ENCODE results near the gene TBX1. TPM values are rescaled to one million over a fixed set of nuclear protein-coding genes. Genes with fewer than 3 reads are reported as not detected.

The TBX1 gene
- total RNA-seq, 1 experiment from 2014 or later: 5.3 TPM

DNA sequence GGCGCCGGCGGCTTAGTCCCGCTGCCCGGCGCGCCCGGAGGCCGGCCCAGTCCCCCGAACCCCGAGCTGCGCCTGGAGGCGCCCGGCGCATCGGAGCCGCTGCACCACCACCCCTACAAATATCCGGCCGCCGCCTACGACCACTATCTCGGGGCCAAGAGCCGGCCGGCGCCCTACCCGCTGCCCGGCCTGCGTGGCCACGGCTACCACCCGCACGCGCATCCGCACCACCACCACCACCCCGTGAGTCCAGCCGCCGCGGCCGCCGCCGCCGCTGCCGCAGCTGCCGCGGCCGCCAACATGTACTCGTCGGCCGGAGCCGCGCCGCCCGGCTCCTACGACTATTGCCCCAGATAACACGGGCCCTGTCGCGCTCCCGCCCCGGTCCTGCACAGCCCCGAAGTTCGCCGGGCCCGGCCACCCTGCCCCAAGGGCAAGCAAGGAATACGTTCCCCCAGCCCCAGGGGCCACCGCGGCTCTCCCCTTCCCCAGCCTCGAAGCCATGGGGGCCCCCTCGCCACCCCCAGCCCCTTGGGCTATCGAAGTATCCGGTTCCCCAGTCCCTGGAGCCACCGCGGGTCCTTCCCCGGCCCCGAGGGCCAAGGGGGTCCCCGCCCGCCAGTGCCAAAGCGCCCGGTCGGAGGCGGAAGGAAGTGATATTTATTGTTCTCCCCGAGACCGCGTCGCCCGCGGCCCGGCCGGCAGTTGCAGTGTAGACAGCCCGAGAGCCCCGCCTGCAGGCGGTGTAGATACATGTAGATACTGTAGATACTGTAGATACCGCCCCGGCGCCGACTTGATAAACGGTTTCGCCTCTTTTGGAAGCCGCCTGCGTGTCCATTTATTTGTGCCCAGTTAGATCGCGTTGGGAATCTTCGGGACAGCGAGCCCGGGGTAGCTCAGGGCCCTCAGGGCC, 6.2 kb downstream of the TBX1 start:
- Histone ChIP-seq H3K4me3 (ENCODE audit: low read depth, low read length) (peak overlapping the region; percentile 36), H3K36me3 (ENCODE audit: control insufficient read depth, insufficient read depth, low read length) (no peaks in the 10 kb centered on the region), H3K27me3 (replicated peaks; ENCODE audit: control insufficient read depth, insufficient read depth, low read length) (no peaks in the 10 kb centered on the region), H3K9me3 (no peaks in the 10 kb centered on the region), H3K4me1 (peaks cover 12% of the 10 kb centered on the region)
- peak; percentile 60 to 73 for DNase-seq
- Mint-ChIP-seq H3K4me3 (ENCODE audit: unreplicated experiment) (peak overlapping the region; percentile 61), H3K27ac (ENCODE audit: unreplicated experiment) (no peak overlapping the region), H3K27me3 (ENCODE audit: insufficient read depth, unreplicated experiment) (peaks cover under 1% of the 10 kb centered on the region), H3K36me3 (ENCODE audit: insufficient read depth, unreplicated experiment) (no peaks in the 10 kb centered on the region), H3K9me3 (ENCODE audit: unreplicated experiment) (no peaks in the 10 kb centered on the region), H3K4me1 (ENCODE audit: low read depth, unreplicated experiment) (no peaks in the 10 kb centered on the region)
- ChIA-PET POLR2A (no interaction called here), CTCF (interaction anchor here (0.9 to 1.8 kb wide), 3 partner anchors 25 to 81 kb away, joined by 3 to 5 read pairs (median 3); no protein-coding TSS in a partner anchor)
- intact Hi-C loops (cut with micrococcal nuclease; ENCODE audit: unreplicated experiment): loop anchor here (1.0 kb wide), 1 partner anchor 35 kb away; no protein-coding TSS in a partner anchor
- TF ChIP-seq, protein P1, sequence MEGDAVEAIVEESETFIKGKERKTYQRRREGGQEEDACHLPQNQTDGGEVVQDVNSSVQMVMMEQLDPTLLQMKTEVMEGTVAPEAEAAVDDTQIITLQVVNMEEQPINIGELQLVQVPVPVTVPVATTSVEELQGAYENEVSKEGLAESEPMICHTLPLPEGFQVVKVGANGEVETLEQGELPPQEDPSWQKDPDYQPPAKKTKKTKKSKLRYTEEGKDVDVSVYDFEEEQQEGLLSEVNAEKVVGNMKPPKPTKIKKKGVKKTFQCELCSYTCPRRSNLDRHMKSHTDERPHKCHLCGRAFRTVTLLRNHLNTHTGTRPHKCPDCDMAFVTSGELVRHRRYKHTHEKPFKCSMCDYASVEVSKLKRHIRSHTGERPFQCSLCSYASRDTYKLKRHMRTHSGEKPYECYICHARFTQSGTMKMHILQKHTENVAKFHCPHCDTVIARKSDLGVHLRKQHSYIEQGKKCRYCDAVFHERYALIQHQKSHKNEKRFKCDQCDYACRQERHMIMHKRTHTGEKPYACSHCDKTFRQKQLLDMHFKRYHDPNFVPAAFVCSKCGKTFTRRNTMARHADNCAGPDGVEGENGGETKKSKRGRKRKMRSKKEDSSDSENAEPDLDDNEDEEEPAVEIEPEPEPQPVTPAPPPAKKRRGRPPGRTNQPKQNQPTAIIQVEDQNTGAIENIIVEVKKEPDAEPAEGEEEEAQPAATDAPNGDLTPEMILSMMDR (IDR thresholded peaks at IDR 0.05; ENCODE audit: insufficient read depth in 1 of 2, low read depth in 1 of 2, low read length in 1 of 2, severe bottlenecking in 1 of 2, unreplicated experiment in 1 of 2): peak; percentile 36 to 48
- BruUV-seq (replicated peaks): no TSS peak

DNA sequence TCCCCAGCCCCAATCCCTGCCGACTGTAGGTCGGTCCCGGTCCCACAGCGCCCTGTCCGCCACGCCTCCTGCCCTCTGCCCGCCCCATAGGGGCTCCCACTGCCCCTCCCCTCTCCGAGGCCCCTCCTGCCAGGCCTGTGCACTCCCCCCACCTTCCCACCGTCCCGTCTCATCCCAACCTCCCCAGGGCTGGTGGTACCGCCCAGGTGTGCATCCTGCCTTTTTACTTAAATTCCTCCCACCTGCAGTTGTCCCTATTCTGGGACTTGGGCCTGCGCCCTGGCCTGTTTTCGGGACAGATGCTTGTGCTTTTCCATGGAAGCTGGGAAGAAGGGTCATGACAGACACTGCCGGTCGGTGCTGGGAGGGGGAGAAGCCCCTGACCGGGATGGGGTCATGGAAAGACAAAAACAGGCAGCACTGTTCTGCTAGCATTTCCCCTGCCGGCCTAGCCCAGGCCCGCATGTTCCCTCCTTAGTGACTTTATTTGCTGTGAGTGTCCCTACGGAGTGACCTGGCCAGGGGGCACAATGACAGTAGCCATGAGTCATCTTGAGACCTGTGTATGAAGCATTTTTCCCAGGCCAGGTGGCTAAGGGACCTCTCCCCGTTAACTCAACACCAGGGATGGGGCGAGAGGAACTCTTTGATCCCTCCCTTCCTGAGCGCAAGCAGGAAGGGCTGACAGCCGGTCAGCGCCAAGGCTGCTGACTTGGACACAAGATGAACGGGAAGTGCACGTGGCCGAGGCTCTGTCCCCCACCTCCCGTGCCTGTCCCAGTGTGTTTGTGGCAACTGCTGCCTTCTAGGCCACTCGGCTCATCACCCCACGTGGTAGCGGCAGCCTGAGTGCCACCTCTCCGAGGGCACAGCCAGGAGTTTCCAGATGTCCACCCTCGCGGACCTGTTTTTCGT, 7.1 kb downstream of the TBX1 start:
- no peak overlapping the region; the same call in 1 of the 2 replicates for H3K4me3 ChIP-seq (ENCODE audit: low read depth, low read length)
- no peaks in the 10 kb centered on the region for H3K9me3 Mint-ChIP-seq (ENCODE audit: unreplicated experiment)
- peak overlapping the region; percentile 61 for H3K4me3 Mint-ChIP-seq (ENCODE audit: unreplicated experiment)
- ChIA-PET CTCF (no interaction called here), POLR2A (no interaction called here)
- no peaks in the 10 kb centered on the region for H3K36me3 ChIP-seq (ENCODE audit: control insufficient read depth, insufficient read depth, low read length)
- no TSS peak for BruUV-seq (replicated peaks)
- H3K27ac Mint-ChIP-seq (ENCODE audit: unreplicated experiment): no peak overlapping the region
- H3K4me1 ChIP-seq: peaks cover 12% of the 10 kb centered on the region
- no peaks in the 10 kb centered on the region for H3K4me1 Mint-ChIP-seq (ENCODE audit: low read depth, unreplicated experiment)
- H3K27me3 ChIP-seq (replicated peaks; ENCODE audit: control insufficient read depth, insufficient read depth, low read length): no peaks in the 10 kb centered on the region
- intact Hi-C loops (cut with micrococcal nuclease; ENCODE audit: unreplicated experiment): loop anchor here (1.0 kb wide), 1 partner anchor 36 kb away; no protein-coding TSS in a partner anchor
- H3K36me3 Mint-ChIP-seq (ENCODE audit: insufficient read depth, unreplicated experiment): no peaks in the 10 kb centered on the region
- peak in 1 of 2 experiments; percentile 31 for DNase-seq
- peaks cover 3% of the 10 kb centered on the region for H3K27me3 Mint-ChIP-seq (ENCODE audit: insufficient read depth, unreplicated experiment)
- TF ChIP-seq, protein P1 (IDR thresholded peaks at IDR 0.05; ENCODE audit: insufficient read depth in 1 of 2, low read depth in 1 of 2, low read length in 1 of 2, severe bottlenecking in 1 of 2, unreplicated experiment in 1 of 2): no peak
- no peaks in the 10 kb centered on the region for H3K9me3 ChIP-seq

DNA sequence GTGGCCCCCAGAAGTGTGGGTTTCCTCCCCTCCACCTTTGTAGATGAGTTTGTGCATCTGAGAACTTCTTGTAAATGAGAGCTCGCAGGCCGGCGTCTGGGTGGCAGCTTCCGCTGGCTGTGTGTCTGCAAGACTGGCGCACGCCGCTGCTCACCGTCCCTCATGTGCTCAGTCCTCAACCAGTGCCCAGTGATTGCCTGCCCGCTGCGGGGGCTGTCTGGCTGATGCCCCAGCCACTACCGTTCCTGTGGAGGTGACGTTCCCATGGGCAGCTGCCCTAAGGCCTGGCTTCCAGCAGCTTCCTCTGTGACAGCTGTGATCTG, 8.8 kb downstream of the TBX1 start:
- H3K4me1 ChIP-seq: peaks cover 12% of the 10 kb centered on the region
- intact Hi-C loops (cut with micrococcal nuclease; ENCODE audit: unreplicated experiment): no loop called here
- BruUV-seq (replicated peaks): no TSS peak
- H3K27me3 Mint-ChIP-seq (ENCODE audit: insufficient read depth, unreplicated experiment): peaks cover 3% of the 10 kb centered on the region
- no peaks in the 10 kb centered on the region for H3K27me3 ChIP-seq (replicated peaks; ENCODE audit: control insufficient read depth, insufficient read depth, low read length)
- no peak for DNase-seq
- no peak overlapping the region for H3K4me3 ChIP-seq (ENCODE audit: low read depth, low read length)
- H3K36me3 ChIP-seq (ENCODE audit: control insufficient read depth, insufficient read depth, low read length): no peaks in the 10 kb centered on the region
- CTCF ChIA-PET: interaction anchor here (0.8 to 1.0 kb wide), 2 partner anchors 13 to 39 kb away, joined by 3 read pairs; no protein-coding TSS in a partner anchor
- no peaks in the 10 kb centered on the region for H3K9me3 ChIP-seq
- POLR2A ChIA-PET: no interaction called here
- H3K36me3 Mint-ChIP-seq (ENCODE audit: insufficient read depth, unreplicated experiment): no peaks in the 10 kb centered on the region
- no peak overlapping the region for H3K4me3 Mint-ChIP-seq (ENCODE audit: unreplicated experiment)
- TF ChIP-seq, protein P1 (IDR thresholded peaks at IDR 0.05; ENCODE audit: insufficient read depth in 1 of 2, low read depth in 1 of 2, low read length in 1 of 2, severe bottlenecking in 1 of 2, unreplicated experiment in 1 of 2): no peak
- no peaks in the 10 kb centered on the region for H3K4me1 Mint-ChIP-seq (ENCODE audit: low read depth, unreplicated experiment)
- H3K9me3 Mint-ChIP-seq (ENCODE audit: unreplicated experiment): no peaks in the 10 kb centered on the region
- H3K27ac Mint-ChIP-seq (ENCODE audit: unreplicated experiment): no peak overlapping the region

Data from Caco-2 (cell line).